Upper lobe of right lung (tissue), 1 donor: Measurements from ENCODE around the gene SPESP1. TPM values are rescaled to one million over a fixed set of nuclear protein-coding genes. Genes with fewer than 3 reads are reported as not detected.

Experiments used
- ATAC-seq: fragments of 200-7000 bp; cut with Tn5 transposase; one replicate; pipeline ENCODE4 v1.9.1; 2020; ENCODE audit warnings: mild to moderate bottlenecking, moderate library complexity
- DNase-seq: peaks from one replicate; pipeline ENCODE4 v3.0.0-alpha.2; 2020
- H3K27ac ChIP-seq: fragments of 200-600 bp; one replicate; pipeline ENCODE4 v1.8.0; 2022
- H3K27me3 ChIP-seq: fragments of 200-600 bp; one replicate; pipeline ENCODE4 v1.8.0; 2022; ENCODE audit warnings: mild to moderate bottlenecking
- H3K36me3 ChIP-seq: fragments of 200-600 bp; one replicate; pipeline ENCODE4 v1.8.0; 2022
- H3K4me1 ChIP-seq: fragments of 200-600 bp; one replicate; pipeline ENCODE4 v1.8.0; 2022
- H3K4me3 ChIP-seq: fragments of 200-600 bp; one replicate; pipeline ENCODE4 v1.8.0; 2022; ENCODE audit warnings: mild to moderate bottlenecking
- H3K9me3 ChIP-seq: fragments of 200-600 bp; one replicate; pipeline ENCODE4 v1.8.0; 2022
- intact Hi-C: fragments of 100-400 bp; cut with DNase I; formaldehyde crosslinking; loops from one replicate; pipeline ENCODE4 v1.11.0; 2022
- total RNA-seq: library from RNA; stranded (reverse); fragmentation: NEBNext Ultra II Directional; extraction: Animal tissue kit (Norgen Biotek cat#: 25700); gene quantifications from one replicate; pipeline ENCODE4 v1.2.1, GENCODE V29; 2021
- TF ChIP-seq, protein P1 (sequence below): fragments of 200-600 bp; IDR thresholded peaks from one replicate; pipeline ENCODE4 v1.8.0; 2022; ENCODE audit warnings: antibody characterized with exemption
- donor health status: DM: no; HTN: yes; CAD: no; lungs with severe emphysema.

The SPESP1 gene
- total RNA-seq, 1 donor from 2014 or later, result 1.2 TPM

- ATAC-seq (no peak), DNase-seq (no peak)
- Histone ChIP-seq H3K36me3 (no peaks in the 10 kb centered on the region), H3K27ac (no peak overlapping the region), H3K27me3 (no peaks in the 10 kb centered on the region), H3K9me3 (no peaks in the 10 kb centered on the region), H3K4me1 (no peaks in the 10 kb centered on the region), H3K4me3 (no peak overlapping the region)
- TF ChIP-seq, protein P1, sequence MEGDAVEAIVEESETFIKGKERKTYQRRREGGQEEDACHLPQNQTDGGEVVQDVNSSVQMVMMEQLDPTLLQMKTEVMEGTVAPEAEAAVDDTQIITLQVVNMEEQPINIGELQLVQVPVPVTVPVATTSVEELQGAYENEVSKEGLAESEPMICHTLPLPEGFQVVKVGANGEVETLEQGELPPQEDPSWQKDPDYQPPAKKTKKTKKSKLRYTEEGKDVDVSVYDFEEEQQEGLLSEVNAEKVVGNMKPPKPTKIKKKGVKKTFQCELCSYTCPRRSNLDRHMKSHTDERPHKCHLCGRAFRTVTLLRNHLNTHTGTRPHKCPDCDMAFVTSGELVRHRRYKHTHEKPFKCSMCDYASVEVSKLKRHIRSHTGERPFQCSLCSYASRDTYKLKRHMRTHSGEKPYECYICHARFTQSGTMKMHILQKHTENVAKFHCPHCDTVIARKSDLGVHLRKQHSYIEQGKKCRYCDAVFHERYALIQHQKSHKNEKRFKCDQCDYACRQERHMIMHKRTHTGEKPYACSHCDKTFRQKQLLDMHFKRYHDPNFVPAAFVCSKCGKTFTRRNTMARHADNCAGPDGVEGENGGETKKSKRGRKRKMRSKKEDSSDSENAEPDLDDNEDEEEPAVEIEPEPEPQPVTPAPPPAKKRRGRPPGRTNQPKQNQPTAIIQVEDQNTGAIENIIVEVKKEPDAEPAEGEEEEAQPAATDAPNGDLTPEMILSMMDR, result no peak
- intact Hi-C loops, result no loop called here
These were observed 20.0 kb upstream of the SPESP1 start for GRCh38 chr15:68910341-68910740.

GRCh38 chr15:68910816-68911215, 19.5 kb upstream of the SPESP1 start:
- H3K9me3 ChIP-seq, result no peaks in the 10 kb centered on the region
- H3K4me3 ChIP-seq, result no peak overlapping the region
- H3K36me3 ChIP-seq, result no peaks in the 10 kb centered on the region
- H3K27me3 ChIP-seq, result no peaks in the 10 kb centered on the region
- DNase-seq, result no peak
- TF ChIP-seq, protein P1, result no peak
- H3K4me1 ChIP-seq, result no peaks in the 10 kb centered on the region
- no peak for ATAC-seq
- intact Hi-C loops, result no loop called here
- no peak overlapping the region for H3K27ac ChIP-seq

- Histone ChIP-seq H3K4me3 (no peak overlapping the region), H3K36me3 (no peaks in the 10 kb centered on the region), H3K27me3 (no peaks in the 10 kb centered on the region), H3K27ac (no peak overlapping the region), H3K9me3 (no peaks in the 10 kb centered on the region), H3K4me1 (no peaks in the 10 kb centered on the region)
- DNase-seq (no peak), ATAC-seq (no peak)
- intact Hi-C loops, result no loop called here
- TF ChIP-seq, protein P1, result no peak
These were observed 8.4 kb upstream of the SPESP1 start for GRCh38 chr15:68921926-68922325.

- Histone ChIP-seq H3K4me3 (no peak overlapping the region), H3K9me3 (no peaks in the 10 kb centered on the region), H3K36me3 (no peaks in the 10 kb centered on the region), H3K27me3 (no peaks in the 10 kb centered on the region), H3K27ac (no peak overlapping the region), H3K4me1 (no peaks in the 10 kb centered on the region)
- intact Hi-C loops, result no loop called here
- TF ChIP-seq, protein P1, result peak; percentile 81
- peak; percentile 94 for ATAC-seq
- DNase-seq, result peak; percentile 82
These were observed 5.3 kb upstream of the SPESP1 start for GRCh38 chr15:68924866-68925560.

DNA sequence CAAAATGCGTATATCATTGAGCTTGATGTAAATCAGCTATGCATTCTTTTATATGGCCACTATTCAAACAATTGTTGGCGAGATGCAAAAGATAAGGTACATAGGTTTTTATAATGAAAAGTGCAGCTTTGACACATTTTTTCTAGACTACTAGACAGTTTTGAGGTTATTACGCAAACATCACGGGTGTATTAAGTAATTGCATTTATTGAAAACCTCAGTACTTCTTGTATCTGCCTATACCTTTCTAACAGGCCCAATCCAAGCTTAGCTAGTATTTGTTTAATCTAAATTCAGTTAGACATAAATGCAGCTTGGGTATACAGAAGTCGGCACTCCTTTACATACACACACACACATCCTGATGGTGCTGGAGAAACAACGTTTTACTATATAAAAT, 2.7 kb downstream of the SPESP1 start:
- TF ChIP-seq, protein P1, result no peak
- Histone ChIP-seq H3K9me3 (no peaks in the 10 kb centered on the region), H3K4me3 (no peak overlapping the region), H3K36me3 (no peaks in the 10 kb centered on the region), H3K27ac (no peak overlapping the region), H3K27me3 (no peaks in the 10 kb centered on the region), H3K4me1 (no peaks in the 10 kb centered on the region)
- intact Hi-C loops, result no loop called here
- ATAC-seq, result no peak
- DNase-seq, result no peak

DNA sequence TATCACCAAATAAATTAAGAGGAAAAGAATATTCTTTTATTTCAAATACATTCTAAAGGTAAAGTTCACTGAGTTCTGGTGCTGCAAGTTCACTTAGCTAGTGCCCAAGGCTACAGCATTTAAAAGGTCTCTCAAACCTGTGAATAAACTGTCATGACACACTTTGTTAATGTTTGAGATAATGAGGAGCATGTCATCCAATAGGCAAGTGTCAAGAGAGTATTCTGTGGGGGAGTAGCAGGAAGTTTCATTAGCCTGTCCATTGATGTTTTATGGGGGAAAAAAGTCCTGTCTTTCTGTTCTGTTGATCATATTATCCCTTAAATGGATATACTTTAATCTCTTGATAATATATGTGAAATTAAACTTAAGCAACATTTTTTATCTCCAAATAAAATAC, 4.0 kb downstream of the SPESP1 start:
- no peak overlapping the region for H3K27ac ChIP-seq
- no peaks in the 10 kb centered on the region for H3K4me1 ChIP-seq
- intact Hi-C loops, result no loop called here
- no peaks in the 10 kb centered on the region for H3K9me3 ChIP-seq
- H3K27me3 ChIP-seq, result no peaks in the 10 kb centered on the region
- ATAC-seq, result no peak
- no peaks in the 10 kb centered on the region for H3K36me3 ChIP-seq
- DNase-seq, result no peak
- TF ChIP-seq, protein P1, result no peak
- H3K4me3 ChIP-seq, result no peak overlapping the region
